HepG2 (cell line): ENCODE data around the gene CACNA2D1. TPM values are rescaled to one million over a fixed set of nuclear protein-coding genes. Genes with fewer than 3 reads are reported as not detected.

Experiments
- ATAC-seq: fragments of 200-7000 bp; cut with Tn5 transposase; 3 replicates; pipeline ENCODE4 v1.9.1; 2020; ENCODE audit warnings: mild to moderate bottlenecking, moderate library complexity
- BruUV-seq: library from RNA; stranded (reverse); fragments of 400-500 nt; replicated peaks from 2 replicates; lab custom pipeline; 2021; lab: Mats Ljungman, UMichigan
- CTCF ChIA-PET: fragments of 300-600 bp; formaldehyde crosslinking; extraction: SDS; loops from one replicate; lab custom pipeline; 2021; ENCODE audit warnings: low total read pairs, inconsistent platforms, low intra/inter-chr PET ratio; lab: Yijun Ruan, JAX
- POLR2A ChIA-PET: fragments of 350-600 bp; sonication (Branson Sonifier 250); formaldehyde crosslinking; loops from one replicate; lab custom pipeline; 2020; ENCODE audit warnings: antibody characterized with exemption, inconsistent platforms; lab: Yijun Ruan, JAX
- DNase-seq: peaks from one replicate; pipeline ENCODE4 v3.0.0-alpha.2; 2015; ENCODE audit warnings: low spot score
- FAIRE-seq: peaks from 3 replicates; lab custom pipeline; 2011; peaks lifted over from hg19 to GRCh38; lab: Jason Lieb, UNC
- H2AFZ ChIP-seq: one replicate; pipeline ENCODE4 v1.6.1; 2011; ENCODE audit warnings: low read length, inconsistent platforms
- H3K27ac ChIP-seq: fragments of 300-600 bp; 3 replicates; pipeline ENCODE4 v1.8.0; 2011; ENCODE audit warnings: mixed run types, mild to moderate bottlenecking, mixed read lengths, low read length, inconsistent platforms; ENCODE audit not compliant: insufficient read depth; ENCODE audit errors: extremely low read length
- H3K27me3 ChIP-seq, 2 experiments: fragments of 200-600 bp in 1 of 2; 2 replicates in 1 of 2; 3 replicates in 1 of 2; pipeline versions ENCODE4 v1.6.0 to v1.8.0; 2011; ENCODE audit warnings: low read length in 2 of 2, mild to moderate bottlenecking in 2 of 2, moderate library complexity in 2 of 2, inconsistent platforms in 1 of 2; ENCODE audit not compliant: insufficient read depth in 2 of 2, control insufficient read depth in 1 of 2
- H3K36me3 ChIP-seq, 2 experiments: fragments of 200-600 bp in 1 of 2; replicated peaks in 1 of 2; 2 replicates in 1 of 2; 3 replicates in 1 of 2; pipeline versions ENCODE4 v1.5.1 to v1.8.0; 2011; ENCODE audit warnings: low read length in 2 of 2, inconsistent platforms in 1 of 2; ENCODE audit not compliant: insufficient read depth in 2 of 2, control insufficient read depth in 1 of 2
- H3K4me1 ChIP-seq: 2 replicates; pipeline ENCODE4 v1.5.1; 2012; ENCODE audit warnings: low read length, inconsistent platforms; ENCODE audit not compliant: insufficient read depth
- H3K4me2 ChIP-seq: 2 replicates; pipeline ENCODE4 v1.6.0; 2011; ENCODE audit warnings: low read depth, low read length, inconsistent platforms
- H3K4me3 ChIP-seq, 3 experiments: fragments of 200-600 bp in 1 of 3; sonication (generic), shearing (Covaris generic) in 1 of 3; replicated peaks in 1 of 3; 2 replicates each; pipeline ENCODE4 v1.5.1; 2011 to 2016; ENCODE audit warnings: low read length in 3 of 3, inconsistent platforms in 2 of 3, low read depth in 2 of 3, mild to moderate bottlenecking in 2 of 3, control low read depth in 1 of 3, mixed read lengths in 1 of 3; ENCODE audit not compliant: insufficient read depth in 1 of 3
- H3K79me2 ChIP-seq: one replicate; pipeline ENCODE4 v1.6.1; 2011; ENCODE audit warnings: low read length, inconsistent platforms; ENCODE audit not compliant: insufficient read depth
- H3K9ac ChIP-seq: 2 replicates; pipeline ENCODE4 v1.6.0; 2011; ENCODE audit warnings: mild to moderate bottlenecking, low read depth, low read length, inconsistent platforms; ENCODE audit not compliant: insufficient read depth
- H3K9me3 ChIP-seq: 2 replicates; pipeline ENCODE4 v1.5.1; 2012; ENCODE audit warnings: mild to moderate bottlenecking, low read length
- H4K20me1 ChIP-seq: 2 replicates; pipeline ENCODE4 v1.6.0; 2011; ENCODE audit warnings: inconsistent platforms, mild to moderate bottlenecking, low read length, moderate library complexity; ENCODE audit not compliant: insufficient read depth
- ATF7-NPFF ChIP-seq: sonication (generic); formaldehyde crosslinking; IDR thresholded peaks from 2 replicates; pipeline ENCODE4 v1.8.1; 2023; ENCODE audit warnings: mild to moderate bottlenecking, low read depth, missing genetic modification reagents, moderate library complexity
- GFI1 ChIP-seq: sonication (generic); formaldehyde crosslinking; IDR thresholded peaks from 2 replicates; pipeline ENCODE4 v1.5.0; 2020; ENCODE audit warnings: missing genetic modification reagents, mild to moderate bottlenecking, borderline replicate concordance
- HMGXB4 ChIP-seq, 2 experiments: sonication (generic) in 1 of 2; formaldehyde crosslinking in 1 of 2; IDR thresholded peaks; 2 replicates each; pipeline versions ENCODE4 v1.4.0 to v1.6.1; 2018 to 2020; ENCODE audit warnings: missing genetic modification reagents in 2 of 2, borderline replicate concordance in 1 of 2, low read depth in 1 of 2, mild to moderate bottlenecking in 1 of 2, missing biosample characterization in 1 of 2
- NFATC3 ChIP-seq: sonication (generic); formaldehyde crosslinking; IDR thresholded peaks from 2 replicates; pipeline ENCODE4 v1.5.1; 2020; ENCODE audit warnings: mild to moderate bottlenecking, missing genetic modification reagents
- NONO ChIP-seq, 2 experiments: fragments of 450-650 bp in 1 of 2; sonication (generic) in 1 of 2; formaldehyde crosslinking in 1 of 2; IDR thresholded peaks in 1 of 2; conservative IDR thresholded peaks in 1 of 2; 2 replicates each; pipeline versions ENCODE4 v1.6.1 to v1.8.0; 2017 to 2022; ENCODE audit warnings: mild to moderate bottlenecking in 1 of 2, missing genetic modification reagents in 1 of 2, moderate library complexity in 1 of 2
- NRL ChIP-seq: sonication (generic); formaldehyde crosslinking; IDR thresholded peaks from 2 replicates; pipeline ENCODE4 v1.5.0; 2020; ENCODE audit warnings: missing genetic modification reagents, mild to moderate bottlenecking, moderate library complexity, borderline replicate concordance
- RNF2 ChIP-seq: fragments of 450-650 bp; conservative IDR thresholded peaks from 2 replicates; pipeline ENCODE4 v1.6.1; 2016; ENCODE audit warnings: low read depth
- SOX13 ChIP-seq, 3 experiments: fragments of 450-650 bp in 1 of 3; sonication (generic) in 1 of 3; formaldehyde crosslinking in 1 of 3; IDR thresholded peaks in 2 of 3; conservative IDR thresholded peaks in 1 of 3; 2 replicates each; pipeline versions ENCODE4 v1.5.0 to v1.6.1; 2016 to 2020; ENCODE audit warnings: antibody characterized with exemption in 1 of 3, mild to moderate bottlenecking in 1 of 3, missing compliant biosample characterization in 1 of 3, missing genetic modification reagents in 1 of 3, moderate library complexity in 1 of 3
- ZBTB26 ChIP-seq: IDR thresholded peaks from 2 replicates; pipeline ENCODE4 v1.6.1; 2016; ENCODE audit warnings: missing compliant biosample characterization, missing genetic modification reagents, borderline replicate concordance
- ZNF124 ChIP-seq: sonication (generic); formaldehyde crosslinking; IDR thresholded peaks from 2 replicates; pipeline ENCODE4 v1.4.0; 2020; ENCODE audit warnings: missing genetic modification reagents
- ZNF232 ChIP-seq: sonication (generic); formaldehyde crosslinking; IDR thresholded peaks from 2 replicates; pipeline ENCODE4 v1.4.0; 2020; ENCODE audit warnings: missing genetic modification reagents, borderline replicate concordance
- ZNF513 ChIP-seq: sonication (generic); formaldehyde crosslinking; conservative IDR thresholded peaks from 2 replicates; pipeline ENCODE4 v1.5.0; 2020; ENCODE audit warnings: missing genetic modification reagents
- ZNF546 ChIP-seq: sonication (generic); formaldehyde crosslinking; conservative IDR thresholded peaks from 2 replicates; pipeline ENCODE4 v1.8.1; 2023; ENCODE audit warnings: mild to moderate bottlenecking, missing genetic modification reagents
- ZNF850 ChIP-seq: sonication (generic); formaldehyde crosslinking; conservative IDR thresholded peaks from 2 replicates; pipeline ENCODE4 v1.9.0; 2021; ENCODE audit warnings: mild to moderate bottlenecking, missing genetic modification reagents
- ZUFSP ChIP-seq: sonication (generic); formaldehyde crosslinking; IDR thresholded peaks from 2 replicates; pipeline ENCODE4 v1.9.0; 2021; ENCODE audit warnings: missing genetic modification reagents, mild to moderate bottlenecking, borderline replicate concordance
- WGBS: methylation state at CpG from one replicate; pipeline ENCODE4 v1.1.6; 2017; ENCODE audit warnings: low lambda C conversion rate; 5-methylcytosine and 5-hydroxymethylcytosine counted together
- in situ Hi-C: cut with HindIII; loops from 2 replicates; pipeline ENCODE4 v1.10.0; 2017; ENCODE audit warnings: low pct_unique_long_range_greater_than_20kb; ENCODE audit not compliant: extremely low pct_ligation_motif_present
- intact Hi-C: fragments of 100-400 bp; cut with micrococcal nuclease; formaldehyde crosslinking; loops from one replicate; pipeline ENCODE4 v1.10.0; 2022; ENCODE audit not compliant: unreplicated experiment
- polyA plus RNA-seq, 8 experiments: library from polyadenylated mRNA; depleted of rRNA in 3 of 8; stranded (reverse) in 7 of 8; unstranded in 1 of 8; fragments of >200 nt; fragmentation: Illumina TruSeq in 4 of 8; extraction: Trizol in 4 of 8; gene quantifications; 2 replicates each; pipeline versions ENCODE4 v1.2.1 to v1.2.3, GENCODE V29; 2011 to 2016; ENCODE audit warnings: low read depth in 4 of 8, missing spikeins in 1 of 8, mixed read lengths in 1 of 8; ENCODE audit not compliant: insufficient read depth in 1 of 8
- total RNA-seq, 5 experiments: library from RNA; depleted of rRNA; stranded (reverse); fragments of >200 nt; fragmentation: Illumina TruSeq; extraction: Trizol; gene quantifications; 2 replicates each; pipeline ENCODE4 v1.2.3, GENCODE V29; 2016; ENCODE audit warnings: low read depth in 1 of 5
- TF ChIP-seq, protein P1 (sequence below): sonication (generic); formaldehyde crosslinking; IDR thresholded peaks from 2 replicates; pipeline ENCODE4 v1.8.1; 2023; ENCODE audit warnings: mild to moderate bottlenecking, missing genetic modification reagents, borderline replicate concordance

Gene CACNA2D1
- total and polyA plus RNA-seq, 2 of the 13 experiments (the other 11 are each of a cell fraction or from before 2014, with no cell fraction given) = not detected

DNA sequence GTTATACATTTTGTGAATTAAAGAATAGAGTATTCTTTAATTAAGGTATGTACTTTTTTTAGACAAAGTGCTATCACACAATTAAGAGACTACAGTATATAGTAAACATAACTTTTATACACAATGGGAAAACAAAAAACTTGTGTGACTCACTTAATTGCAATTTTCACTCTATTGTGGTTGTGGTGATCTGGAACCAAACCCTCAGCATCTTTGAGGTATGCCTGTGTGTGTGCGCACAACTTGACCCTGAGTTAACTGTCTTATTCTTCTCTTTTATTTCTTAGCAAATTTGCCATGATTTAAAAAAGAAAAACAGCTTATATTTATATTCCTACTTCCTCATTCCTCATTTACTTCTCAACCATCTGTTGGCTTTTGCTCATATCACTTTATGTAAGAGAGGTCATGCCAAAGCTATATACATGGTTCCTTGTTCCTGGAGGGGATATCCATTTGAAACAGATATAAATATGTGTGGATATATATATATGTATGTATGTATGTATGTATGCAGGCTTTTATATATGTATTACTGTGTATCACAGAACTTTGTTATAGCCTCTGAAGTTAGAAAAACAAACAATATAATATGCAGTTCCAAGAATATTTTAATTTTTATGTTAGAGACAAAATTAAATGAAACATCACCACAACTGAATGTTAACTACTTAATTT is 414.2 kb downstream of the CACNA2D1 start:
- Histone ChIP-seq H3K27ac (no peak overlapping the region), H3K4me3 (no peak overlapping the region), H3K79me2 (no peaks in the 10 kb centered on the region), H3K4me1 (no peaks in the 10 kb centered on the region), H4K20me1 (no peaks in the 10 kb centered on the region), H2AFZ (no peak overlapping the region), H3K9me3 (no peaks in the 10 kb centered on the region), H3K36me3 (no peaks in the 10 kb centered on the region), H3K4me2 (no peak overlapping the region), H3K27me3 (no peaks in the 10 kb centered on the region), H3K9ac (no peak overlapping the region)
- in situ Hi-C loops (no loop called here), intact Hi-C loops (no loop called here)
- no peak for ATAC-seq
- BruUV-seq = no TSS peak
- CTCF ChIA-PET = no interaction called here
- POLR2A ChIA-PET = no interaction called here
- WGBS = 5% methylated on average over 1 of the region's 1 CpG
- no peak for DNase-seq
- FAIRE-seq = no peak
- TF ChIP-seq ZNF232 (CRISPR knock-in tag) (no peak), ZBTB26 (no peak), ZUFSP (CRISPR knock-in tag) (no peak), NONO (IDR thresholded peaks at IDR 0.05) (no peak), NONO (CRISPR knock-in tag; conservative IDR thresholded peaks at IDR 0.05) (no peak), ZNF546 (no peak), HMGXB4 (CRISPR knock-in tag; IDR thresholded peaks at IDR 0.05; ENCODE audit: borderline replicate concordance in 1 of 2, low read depth in 1 of 2) (no peak), ATF7-NPFF (no peak), ZNF513 (CRISPR knock-in tag) (no peak), GFI1 (CRISPR knock-in tag) (no peak), RNF2 (no peak), ZNF124 (CRISPR knock-in tag) (no peak), NFATC3 (CRISPR knock-in tag) (no peak), ZNF850 (CRISPR knock-in tag) (no peak), SOX13 (IDR thresholded peaks at IDR 0.05) (no peak), SOX13 (CRISPR knock-in tag; conservative IDR thresholded peaks at IDR 0.05 in 1 of 2, IDR thresholded peaks at IDR 0.05 in 1 of 2) (no peak), NRL (no peak)
- TF ChIP-seq, protein P1, sequence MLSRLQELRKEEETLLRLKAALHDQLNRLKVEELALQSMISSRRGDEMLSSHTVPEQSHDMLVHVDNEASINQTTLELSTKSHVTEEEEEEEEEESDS (CRISPR knock-in tag) = no peak
